ENCODE results near the gene NFIL3.
"Not testable (repeated sequence)": the region's sequence is repeated elsewhere in the genome, so short reads cannot be mapped to it uniquely, and the experiment has no call there.

NFIL3 gene

GRCh38 chr9:91423785-91424402 is at the start of gene NFIL3:
NFIL3 (minus strand) TSS chr9:91423832; CDS start chr9:91410734, 13,098 bp downstream.
- peak; percentile 72 for DNase-seq (ENCODE audit: low spot score)

GRCh38 chr9:91471524-91471923 is 47.9 kb upstream of the NFIL3 start:
- DNase-seq (ENCODE audit: low spot score): not testable (repeated sequence)

- no peak for DNase-seq (ENCODE audit: low spot score)
Measured at GRCh38 chr9:91465420-91465819, 41.8 kb upstream of the NFIL3 start.

GRCh38 chr9:91458906-91459305 is 35.3 kb upstream of the NFIL3 start:
- DNase-seq (ENCODE audit: low spot score): no peak

- no peak for DNase-seq (ENCODE audit: low spot score)
Measured at GRCh38 chr9:91452844-91453243, 29.2 kb upstream of the NFIL3 start.

GRCh38 chr9:91451431-91452270 is 28.0 kb upstream of the NFIL3 start:
- DNase-seq (ENCODE audit: low spot score): no peak

GRCh38 chr9:91445135-91445534 is 21.5 kb upstream of the NFIL3 start:
- DNase-seq (ENCODE audit: low spot score): no peak

- DNase-seq (ENCODE audit: low spot score): no peak
Measured at GRCh38 chr9:91443994-91444392, 20.4 kb upstream of the NFIL3 start.

- DNase-seq (ENCODE audit: low spot score): no peak
Measured at GRCh38 chr9:91443321-91443993, 19.8 kb upstream of the NFIL3 start.

GRCh38 chr9:91436841-91437240 is 13.2 kb upstream of the NFIL3 start:
- DNase-seq (ENCODE audit: low spot score): no peak

GRCh38 chr9:91433180-91433579 is 9.5 kb upstream of the NFIL3 start:
- peak; percentile 79 for DNase-seq (ENCODE audit: low spot score)

GRCh38 chr9:91431485-91431884 is 7.9 kb upstream of the NFIL3 start:
- DNase-seq (ENCODE audit: low spot score): no peak

GRCh38 chr9:91429501-91429900 is 5.9 kb upstream of the NFIL3 start:
- DNase-seq (ENCODE audit: low spot score): no peak

GRCh38 chr9:91428927-91429351 is 5.3 kb upstream of the NFIL3 start:
- no peak for DNase-seq (ENCODE audit: low spot score)

- DNase-seq (ENCODE audit: low spot score): no peak
Measured at GRCh38 chr9:91428436-91428835, 4.8 kb upstream of the NFIL3 start.

- no peak for DNase-seq (ENCODE audit: low spot score)
Measured at GRCh38 chr9:91427873-91428272, 4.2 kb upstream of the NFIL3 start.

- DNase-seq (ENCODE audit: low spot score): peak; percentile 65
Measured at GRCh38 chr9:91426123-91426745, 2.6 kb upstream of the NFIL3 start.

GRCh38 chr9:91425271-91425670 is 1.6 kb upstream of the NFIL3 start:
- no peak for DNase-seq (ENCODE audit: low spot score)

GRCh38 chr9:91424403-91425176 is 958 bp upstream of the NFIL3 start:
- peak; percentile 72 for DNase-seq (ENCODE audit: low spot score)

GRCh38 chr9:91422758-91423711 is 597 bp downstream of the NFIL3 start:
- peak; percentile 68 for DNase-seq (ENCODE audit: low spot score)

Measured in pons (tissue), 1 donor.